ENCODE measurements around the gene TYROBP.
"Not testable (repeated sequence)": the region's sequence is repeated elsewhere in the genome, so short reads cannot be mapped to it uniquely, and the experiment has no call there.

TYROBP gene

GRCh38 chr19:35901055-35901644 lies 6.9 kb downstream of the TYROBP start:
- DNase-seq (ENCODE audit: low read depth in 2 of 2) = no peak

GRCh38 chr19:35899547-35900214 lies 8.4 kb downstream of the TYROBP start:
- DNase-seq (ENCODE audit: low read depth in 2 of 2) = peak; percentile 71 to 77

GRCh38 chr19:35898499-35898809 lies 9.6 kb downstream of the TYROBP start:
- DNase-seq (ENCODE audit: low read depth in 2 of 2) = no peak

- no peak for DNase-seq (ENCODE audit: low read depth in 2 of 2)
These were observed 10.2 kb downstream of the TYROBP start for GRCh38 chr19:35897706-35898451.

- no peak for DNase-seq (ENCODE audit: low read depth in 2 of 2)
These were observed 11.5 kb downstream of the TYROBP start for GRCh38 chr19:35896643-35897040.

GRCh38 chr19:35895911-35896642 lies 12.0 kb downstream of the TYROBP start:
- no peak for DNase-seq (ENCODE audit: low read depth in 2 of 2)

GRCh38 chr19:35894342-35894741 lies 13.8 kb downstream of the TYROBP start:
- no peak for DNase-seq (ENCODE audit: low read depth in 2 of 2)

GRCh38 chr19:35891819-35892218 lies 16.3 kb downstream of the TYROBP start:
- DNase-seq (ENCODE audit: low read depth in 2 of 2) = not testable (repeated sequence)

- no peak for DNase-seq (ENCODE audit: low read depth in 2 of 2)
These were observed 17.9 kb downstream of the TYROBP start for GRCh38 chr19:35890113-35890650.

- no peak for DNase-seq (ENCODE audit: low read depth in 2 of 2)
These were observed 18.6 kb downstream of the TYROBP start for GRCh38 chr19:35889370-35890112.

GRCh38 chr19:35888398-35888797 lies 19.7 kb downstream of the TYROBP start:
- no peak for DNase-seq (ENCODE audit: low read depth in 2 of 2)

GRCh38 chr19:35887197-35887596 lies 20.9 kb downstream of the TYROBP start:
- DNase-seq (ENCODE audit: low read depth in 2 of 2) = no peak

- DNase-seq (ENCODE audit: low read depth in 2 of 2) = no peak
These were observed 22.2 kb downstream of the TYROBP start for GRCh38 chr19:35885904-35886303.

- no peak for DNase-seq (ENCODE audit: low read depth in 2 of 2)
These were observed 22.8 kb downstream of the TYROBP start for GRCh38 chr19:35885225-35885738.

- DNase-seq (ENCODE audit: low read depth in 2 of 2) = no peak
These were observed 24.2 kb downstream of the TYROBP start for GRCh38 chr19:35883882-35884281.

GRCh38 chr19:35882114-35882832 lies 25.8 kb downstream of the TYROBP start:
- DNase-seq (ENCODE audit: low read depth in 2 of 2) = no peak

GRCh38 chr19:35879770-35880317 lies 28.3 kb downstream of the TYROBP start:
- DNase-seq (ENCODE audit: low read depth in 2 of 2) = peak; percentile 73 to 81

GRCh38 chr19:35879068-35879467 lies 29.0 kb downstream of the TYROBP start:
- DNase-seq (ENCODE audit: low read depth in 2 of 2) = no peak

- DNase-seq (ENCODE audit: low read depth in 2 of 2) = no peak
These were observed 33.6 kb downstream of the TYROBP start for GRCh38 chr19:35874392-35874930.

- DNase-seq (ENCODE audit: low read depth in 2 of 2) = no peak
These were observed 35.9 kb downstream of the TYROBP start for GRCh38 chr19:35872180-35872579.

Measured in stimulated activated CD4-positive, alpha-beta T cell treated with anti-CD3 and anti-CD28 coated beads, Interleukin-15, amount 100 ng/mL, for 48 hours (primary cell).